ENCODE measurements around the gene NT5C3B.

Gene NT5C3B

DNA sequence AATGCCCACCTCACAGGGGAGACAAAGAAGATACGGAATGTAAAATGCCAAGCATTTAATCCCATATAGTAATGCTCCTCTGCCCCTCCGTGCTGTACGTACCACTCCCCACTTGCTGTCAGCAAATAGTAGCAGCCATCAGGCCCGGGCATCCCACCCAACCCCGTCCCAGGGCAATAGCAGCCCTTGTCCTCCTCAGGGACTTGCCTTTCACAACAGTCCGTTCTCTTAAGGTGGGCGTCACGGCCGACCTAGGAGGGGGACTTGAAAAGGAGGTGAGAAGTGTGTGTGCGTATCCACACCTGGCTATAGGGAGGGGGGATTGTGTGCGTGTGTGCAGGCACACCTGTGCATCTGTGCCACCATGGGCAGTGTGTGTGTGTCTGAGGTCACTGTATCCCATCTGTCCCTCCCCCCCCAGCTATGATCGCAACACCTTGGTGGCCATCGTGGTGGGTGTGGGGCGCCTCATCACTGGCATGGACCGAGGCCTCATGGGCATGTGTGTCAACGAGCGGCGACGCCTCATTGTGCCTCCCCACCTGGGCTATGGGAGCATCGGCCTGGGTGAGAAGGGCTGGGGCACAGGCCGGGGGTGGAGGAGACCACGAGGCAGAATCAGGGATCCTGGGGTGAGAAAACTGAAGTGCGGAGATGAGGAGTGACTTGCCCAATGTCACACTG is 19.3 kb downstream of the NT5C3B start:
- no peak overlapping the region for H3K27ac ChIP-seq (replicated peaks)
- DNase-seq (ENCODE audit: low read depth in 1 of 2, low spot score in 1 of 2) = no peak
- no peak overlapping the region for H3K4me3 ChIP-seq (replicated peaks; ENCODE audit: insufficient read depth, low read length)
- peaks cover 8% of the 10 kb centered on the region for H3K27me3 ChIP-seq (ENCODE audit: insufficient read depth, poor library complexity, severe bottlenecking)
- TF ChIP-seq SPI1 (IDR thresholded peaks at IDR 0.05; ENCODE audit: borderline replicate concordance, low read depth) (no peak), POLR2AphosphoS5 (IDR thresholded peaks at IDR 0.05; ENCODE audit: low read depth) (no peak)
- TF ChIP-seq, protein P1, sequence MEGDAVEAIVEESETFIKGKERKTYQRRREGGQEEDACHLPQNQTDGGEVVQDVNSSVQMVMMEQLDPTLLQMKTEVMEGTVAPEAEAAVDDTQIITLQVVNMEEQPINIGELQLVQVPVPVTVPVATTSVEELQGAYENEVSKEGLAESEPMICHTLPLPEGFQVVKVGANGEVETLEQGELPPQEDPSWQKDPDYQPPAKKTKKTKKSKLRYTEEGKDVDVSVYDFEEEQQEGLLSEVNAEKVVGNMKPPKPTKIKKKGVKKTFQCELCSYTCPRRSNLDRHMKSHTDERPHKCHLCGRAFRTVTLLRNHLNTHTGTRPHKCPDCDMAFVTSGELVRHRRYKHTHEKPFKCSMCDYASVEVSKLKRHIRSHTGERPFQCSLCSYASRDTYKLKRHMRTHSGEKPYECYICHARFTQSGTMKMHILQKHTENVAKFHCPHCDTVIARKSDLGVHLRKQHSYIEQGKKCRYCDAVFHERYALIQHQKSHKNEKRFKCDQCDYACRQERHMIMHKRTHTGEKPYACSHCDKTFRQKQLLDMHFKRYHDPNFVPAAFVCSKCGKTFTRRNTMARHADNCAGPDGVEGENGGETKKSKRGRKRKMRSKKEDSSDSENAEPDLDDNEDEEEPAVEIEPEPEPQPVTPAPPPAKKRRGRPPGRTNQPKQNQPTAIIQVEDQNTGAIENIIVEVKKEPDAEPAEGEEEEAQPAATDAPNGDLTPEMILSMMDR (IDR thresholded peaks at IDR 0.05; ENCODE audit: insufficient read depth, low read length) = no peak

DNA sequence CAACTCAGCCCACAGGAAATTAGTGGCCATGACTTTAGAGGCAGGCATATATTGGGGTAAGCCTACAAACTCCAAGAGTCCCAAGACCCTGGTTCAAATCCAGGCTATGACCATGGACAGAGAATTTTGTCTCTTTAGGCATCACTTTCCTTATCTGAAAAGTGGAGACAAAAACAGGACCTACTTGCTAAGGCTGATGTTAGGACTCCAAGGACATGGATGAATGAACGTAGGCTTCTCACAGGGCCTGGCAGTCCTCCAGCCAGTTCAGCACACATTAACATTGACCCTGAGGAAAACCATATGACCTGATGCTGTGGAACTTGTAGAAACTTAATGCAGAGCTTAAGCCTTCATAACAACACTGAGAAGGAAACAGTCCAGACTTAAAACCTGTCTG is 21.8 kb downstream of the NT5C3B start:
- DNase-seq (ENCODE audit: low read depth in 1 of 2, low spot score in 1 of 2) = no peak
- peaks cover 18% of the 10 kb centered on the region for H3K27me3 ChIP-seq (ENCODE audit: insufficient read depth, poor library complexity, severe bottlenecking)
- H3K27ac ChIP-seq (replicated peaks) = no peak overlapping the region
- no peak overlapping the region for H3K4me3 ChIP-seq (replicated peaks; ENCODE audit: insufficient read depth, low read length)
- TF ChIP-seq, protein P2, sequence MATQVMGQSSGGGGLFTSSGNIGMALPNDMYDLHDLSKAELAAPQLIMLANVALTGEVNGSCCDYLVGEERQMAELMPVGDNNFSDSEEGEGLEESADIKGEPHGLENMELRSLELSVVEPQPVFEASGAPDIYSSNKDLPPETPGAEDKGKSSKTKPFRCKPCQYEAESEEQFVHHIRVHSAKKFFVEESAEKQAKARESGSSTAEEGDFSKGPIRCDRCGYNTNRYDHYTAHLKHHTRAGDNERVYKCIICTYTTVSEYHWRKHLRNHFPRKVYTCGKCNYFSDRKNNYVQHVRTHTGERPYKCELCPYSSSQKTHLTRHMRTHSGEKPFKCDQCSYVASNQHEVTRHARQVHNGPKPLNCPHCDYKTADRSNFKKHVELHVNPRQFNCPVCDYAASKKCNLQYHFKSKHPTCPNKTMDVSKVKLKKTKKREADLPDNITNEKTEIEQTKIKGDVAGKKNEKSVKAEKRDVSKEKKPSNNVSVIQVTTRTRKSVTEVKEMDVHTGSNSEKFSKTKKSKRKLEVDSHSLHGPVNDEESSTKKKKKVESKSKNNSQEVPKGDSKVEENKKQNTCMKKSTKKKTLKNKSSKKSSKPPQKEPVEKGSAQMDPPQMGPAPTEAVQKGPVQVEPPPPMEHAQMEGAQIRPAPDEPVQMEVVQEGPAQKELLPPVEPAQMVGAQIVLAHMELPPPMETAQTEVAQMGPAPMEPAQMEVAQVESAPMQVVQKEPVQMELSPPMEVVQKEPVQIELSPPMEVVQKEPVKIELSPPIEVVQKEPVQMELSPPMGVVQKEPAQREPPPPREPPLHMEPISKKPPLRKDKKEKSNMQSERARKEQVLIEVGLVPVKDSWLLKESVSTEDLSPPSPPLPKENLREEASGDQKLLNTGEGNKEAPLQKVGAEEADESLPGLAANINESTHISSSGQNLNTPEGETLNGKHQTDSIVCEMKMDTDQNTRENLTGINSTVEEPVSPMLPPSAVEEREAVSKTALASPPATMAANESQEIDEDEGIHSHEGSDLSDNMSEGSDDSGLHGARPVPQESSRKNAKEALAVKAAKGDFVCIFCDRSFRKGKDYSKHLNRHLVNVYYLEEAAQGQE (IDR thresholded peaks at IDR 0.05; ENCODE audit: insufficient replicate concordance, low read depth) = peak; percentile 37
- TF ChIP-seq, protein P1 (IDR thresholded peaks at IDR 0.05; ENCODE audit: insufficient read depth, low read length) = no peak
- TF ChIP-seq SPI1 (IDR thresholded peaks at IDR 0.05; ENCODE audit: borderline replicate concordance, low read depth) = no peak
- TF ChIP-seq POLR2AphosphoS5 (IDR thresholded peaks at IDR 0.05; ENCODE audit: low read depth) = no peak

DNA sequence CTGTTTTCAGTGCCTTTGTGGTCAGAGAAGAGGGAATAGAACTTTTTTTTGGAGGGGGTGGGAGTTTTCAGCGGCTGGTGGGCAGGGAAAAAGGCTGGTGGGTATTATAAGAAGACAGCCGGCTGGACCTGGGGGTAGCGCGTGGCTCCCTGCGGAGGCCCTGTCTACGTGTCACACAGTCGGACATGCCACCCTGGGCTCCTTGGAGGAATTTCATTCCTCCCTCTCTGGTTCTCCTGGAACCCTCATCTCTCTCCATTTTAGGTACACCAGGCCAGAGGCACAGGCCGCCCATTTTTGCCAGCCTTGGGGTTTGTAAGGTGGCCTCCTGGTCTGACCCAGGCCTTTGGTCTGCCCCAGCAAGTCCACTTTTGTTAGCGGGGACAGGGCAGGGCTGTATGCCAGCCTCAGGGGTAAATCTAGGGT is 22.3 kb downstream of the NT5C3B start:
- Histone ChIP-seq H3K27me3 (ENCODE audit: insufficient read depth, poor library complexity, severe bottlenecking) (peaks cover 20% of the 10 kb centered on the region), H3K4me3 (replicated peaks; ENCODE audit: insufficient read depth, low read length) (no peak overlapping the region), H3K27ac (replicated peaks) (no peak overlapping the region)
- no peak for DNase-seq (ENCODE audit: low read depth in 1 of 2, low spot score in 1 of 2)
- TF ChIP-seq, protein P2 (IDR thresholded peaks at IDR 0.05; ENCODE audit: insufficient replicate concordance, low read depth) = no peak
- no peak for TF ChIP-seq POLR2AphosphoS5 (IDR thresholded peaks at IDR 0.05; ENCODE audit: low read depth)
- TF ChIP-seq SPI1 (IDR thresholded peaks at IDR 0.05; ENCODE audit: borderline replicate concordance, low read depth) = no peak
- TF ChIP-seq, protein P1 (IDR thresholded peaks at IDR 0.05; ENCODE audit: insufficient read depth, low read length) = no peak
- no peak for TF ChIP-seq GABPA (IDR thresholded peaks at IDR 0.05; ENCODE audit: low read depth)

Data from HL-60 (cell line).